Retinal pigment epithelial cell (primary cell): ENCODE measurements around the gene RFPL1.

ENCODE experiments used
- DNase-seq: peaks from one replicate; pipeline ENCODE4 v3.0.0-alpha.2; 2010; ENCODE audit warnings: low read depth
- H3K4me3 ChIP-seq: 2 replicates; pipeline ENCODE4 v1.5.1; 2011; ENCODE audit warnings: mild to moderate bottlenecking, low read length, control low read depth, moderate library complexity
- CTCF ChIP-seq: conservative IDR thresholded peaks from 2 replicates; pipeline ENCODE4 v1.5.1; 2011; ENCODE audit warnings: low read depth, low read length, control low read depth, inconsistent platforms

Gene RFPL1

GRCh38 chr22:29443861-29444792 lies 5.7 kb downstream of the RFPL1 start:
- no peak overlapping the region for H3K4me3 ChIP-seq
- no peak for TF ChIP-seq CTCF
- no peak for DNase-seq

- TF ChIP-seq CTCF, result no peak
- no peak overlapping the region for H3K4me3 ChIP-seq
- no peak for DNase-seq
Observed at GRCh38 chr22:29445508-29445907, 7.1 kb downstream of the RFPL1 start.

- no peak for DNase-seq
- H3K4me3 ChIP-seq, result no peak overlapping the region
- TF ChIP-seq CTCF, result no peak
Observed at GRCh38 chr22:29447906-29448305, 9.5 kb downstream of the RFPL1 start.

- no peak for TF ChIP-seq CTCF
- no peak overlapping the region for H3K4me3 ChIP-seq
- DNase-seq, result no peak
Observed at GRCh38 chr22:29449296-29449875, 11.0 kb downstream of the RFPL1 start.

- H3K4me3 ChIP-seq, result no peak overlapping the region
- DNase-seq, result no peak
- no peak for TF ChIP-seq CTCF
Observed at GRCh38 chr22:29450222-29450621, 11.8 kb downstream of the RFPL1 start.

GRCh38 chr22:29451863-29452262 lies 13.5 kb downstream of the RFPL1 start:
- TF ChIP-seq CTCF, result no peak
- DNase-seq, result no peak
- no peak overlapping the region for H3K4me3 ChIP-seq

- no peak for DNase-seq
- TF ChIP-seq CTCF, result no peak
- no peak overlapping the region for H3K4me3 ChIP-seq
Observed at GRCh38 chr22:29454276-29454675, 15.9 kb downstream of the RFPL1 start.
